ENCODE data around the gene EPB41L2.

GRCh38 chr6:130955755-130956154 lies 107.3 kb downstream of the EPB41L2 start:
- TF ChIP-seq POLR2AphosphoS5 (IDR thresholded peaks at IDR 0.05; ENCODE audit: low read depth, low read length), result no peak
- TF ChIP-seq SIN3A (IDR thresholded peaks at IDR 0.05; ENCODE audit: borderline replicate concordance, insufficient read depth, low read length), result no peak
- no peak for TF ChIP-seq FOXP2 (optimal IDR thresholded peaks at IDR 0.05; ENCODE audit: borderline replicate concordance, extremely low read depth, extremely low read length, insufficient read depth)
